AG08396 (cell line): ENCODE results near the gene UBAC2.
A peak's percentile ranks its signal among the peaks of the same experiment; 100 is the strongest.
"Not testable (repeated sequence)": the region's sequence is repeated elsewhere in the genome, so short reads cannot be mapped to it uniquely, and the experiment has no call there.

Experiments used
- DNase-seq: peaks from one replicate; pipeline ENCODE4 v3.0.0; 2012; ENCODE audit warnings: low spot score, mixed read lengths

The UBAC2 gene

DNA sequence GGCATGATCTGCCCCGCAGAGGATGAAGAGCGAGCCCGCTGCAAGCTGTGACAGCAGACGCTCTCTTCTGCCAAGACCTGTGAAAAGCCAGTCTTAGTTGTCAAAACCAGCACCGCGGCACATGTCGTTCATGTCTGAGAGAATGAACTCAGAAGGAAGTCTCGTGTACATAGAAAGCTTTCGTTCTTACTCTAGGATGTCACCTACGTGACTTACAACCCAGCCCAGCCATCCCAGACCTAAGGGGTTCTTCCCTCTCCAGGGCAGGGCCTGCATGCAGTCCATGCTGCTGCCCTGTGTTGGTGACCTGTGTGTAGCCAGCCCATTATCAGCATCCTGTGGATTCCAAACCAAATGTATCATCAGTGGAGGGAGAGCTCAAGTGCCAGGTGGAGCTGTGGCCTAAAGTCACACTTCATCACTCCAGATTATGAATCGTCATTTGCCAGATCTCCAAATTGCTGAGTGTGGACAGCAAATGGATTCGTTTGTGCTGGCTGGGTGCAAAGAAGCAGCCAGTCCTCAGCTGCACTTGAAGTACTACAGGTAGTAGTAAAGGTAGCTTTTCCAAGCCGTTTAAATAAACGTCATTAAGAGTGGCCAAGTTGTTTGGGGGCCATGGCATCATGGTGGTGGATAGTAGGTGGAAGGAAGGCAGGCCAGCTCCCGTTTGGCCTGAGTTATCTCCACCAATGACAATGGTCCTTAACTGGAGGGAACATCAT is 180.4 kb downstream of the UBAC2 start:
- DNase-seq, result no peak

DNA sequence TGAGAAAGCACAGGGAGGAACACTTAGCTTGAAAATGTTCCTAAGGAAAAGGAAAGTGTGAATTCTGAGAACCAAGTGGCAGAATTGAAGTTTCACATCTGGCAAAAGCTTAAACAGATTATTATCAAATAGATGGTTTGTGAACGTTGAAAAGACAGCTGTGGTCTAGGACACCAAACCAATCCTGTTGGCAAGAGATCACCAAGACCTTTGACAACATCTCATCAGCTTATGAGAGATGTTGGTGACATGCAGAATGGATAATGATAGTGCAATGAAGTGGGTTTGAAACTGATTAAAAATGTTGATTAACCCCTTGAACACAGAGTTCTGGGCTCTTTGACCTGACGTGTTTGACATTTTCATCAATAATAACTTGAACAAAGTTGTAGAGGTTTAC is 181.1 kb downstream of the UBAC2 start:
- no peak for DNase-seq

DNA sequence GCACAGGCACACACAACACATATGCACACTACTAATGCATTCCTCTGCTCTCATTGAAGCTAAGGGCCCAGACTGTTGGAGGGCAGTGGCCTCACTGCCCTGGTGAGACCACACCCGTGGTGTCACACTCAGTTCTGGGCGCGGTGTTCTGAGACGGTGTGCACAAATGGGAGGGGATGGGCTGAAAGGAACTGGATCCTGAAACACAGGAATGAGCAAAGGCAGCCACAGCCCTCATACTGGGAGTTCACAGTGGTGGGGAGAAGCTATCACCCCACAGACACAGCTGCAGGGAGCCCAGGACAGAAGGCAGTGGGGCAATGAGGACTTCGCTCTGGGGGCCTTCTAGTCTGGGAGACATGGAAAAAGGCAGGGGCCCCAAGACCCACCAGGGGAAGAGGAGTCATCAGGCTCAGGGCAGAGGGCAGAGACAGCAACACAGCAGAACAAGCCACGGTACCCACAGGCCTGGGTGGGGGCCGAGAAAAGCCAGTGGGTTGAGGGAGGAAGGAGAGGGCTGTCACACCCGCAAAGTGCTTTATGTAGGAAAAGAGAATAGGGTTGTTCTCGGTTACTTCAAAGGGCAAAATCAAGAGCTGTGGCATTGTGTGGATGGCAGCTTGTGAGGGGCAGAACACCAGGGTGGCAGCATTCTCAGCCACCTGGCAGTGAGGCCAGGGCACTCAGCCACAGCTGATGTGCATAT is 181.9 kb downstream of the UBAC2 start:
- no peak for DNase-seq

DNA sequence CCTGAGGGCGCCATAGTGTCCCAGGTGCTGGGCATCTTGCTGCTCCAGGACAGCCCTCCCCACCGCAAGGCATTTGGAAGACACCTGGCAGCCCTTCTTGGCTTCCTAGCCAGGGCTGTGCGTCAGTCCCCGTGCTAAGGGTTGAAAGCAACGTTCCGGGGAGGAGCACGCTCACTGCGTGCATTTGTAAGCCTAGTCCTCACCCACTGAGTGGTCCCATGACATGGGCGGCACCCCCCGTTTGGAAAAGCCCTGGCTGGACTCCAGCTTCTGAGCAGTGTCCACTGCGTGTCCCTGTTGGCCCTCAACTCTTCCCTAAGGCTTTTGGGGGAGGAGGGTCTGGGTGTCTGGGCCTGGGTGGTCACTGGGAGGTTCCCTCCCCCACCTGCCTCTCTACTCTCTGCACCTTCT is 182.9 kb downstream of the UBAC2 start:
- DNase-seq, result no peak

DNA sequence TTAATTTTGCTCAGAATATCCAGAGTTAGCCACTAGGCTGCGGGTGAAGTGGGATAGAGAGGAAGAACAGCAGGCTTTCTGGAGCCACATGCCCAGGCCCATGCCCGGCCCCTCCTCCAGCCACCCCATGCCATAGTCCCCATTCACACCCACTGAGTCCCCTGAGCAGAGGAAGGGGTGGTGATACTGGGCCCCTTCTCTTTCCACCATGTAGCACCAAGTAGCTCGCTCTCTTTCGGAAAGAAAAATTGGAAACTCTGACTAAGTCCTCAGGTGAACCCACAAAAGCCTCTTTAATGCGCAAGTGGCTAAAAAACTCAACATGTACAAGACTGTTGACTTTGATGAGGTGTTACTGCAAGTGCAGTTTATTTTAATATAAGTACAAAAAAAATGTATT is 183.3 kb downstream of the UBAC2 start:
- no peak for DNase-seq

DNA sequence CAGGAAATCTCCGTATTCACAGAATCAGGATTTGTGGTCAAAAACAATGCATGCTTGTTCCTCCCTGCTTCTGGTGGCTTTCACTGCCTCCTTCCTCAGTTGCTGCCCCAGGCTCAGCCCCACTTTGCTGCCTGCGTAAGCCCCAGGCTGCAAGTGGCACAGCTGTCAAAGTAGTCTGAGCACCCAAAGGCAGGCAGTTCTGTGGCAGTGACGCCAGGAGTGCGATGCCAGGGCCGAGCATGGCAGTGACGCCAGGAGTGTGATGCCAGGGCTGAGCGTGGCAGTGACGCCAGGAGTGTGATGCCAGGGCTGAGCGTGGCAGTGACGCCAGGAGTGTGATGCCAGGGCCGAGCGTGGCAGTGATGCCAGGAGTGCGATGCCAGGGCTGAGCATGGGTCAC is 183.8 kb downstream of the UBAC2 start:
- DNase-seq, result no peak

DNA sequence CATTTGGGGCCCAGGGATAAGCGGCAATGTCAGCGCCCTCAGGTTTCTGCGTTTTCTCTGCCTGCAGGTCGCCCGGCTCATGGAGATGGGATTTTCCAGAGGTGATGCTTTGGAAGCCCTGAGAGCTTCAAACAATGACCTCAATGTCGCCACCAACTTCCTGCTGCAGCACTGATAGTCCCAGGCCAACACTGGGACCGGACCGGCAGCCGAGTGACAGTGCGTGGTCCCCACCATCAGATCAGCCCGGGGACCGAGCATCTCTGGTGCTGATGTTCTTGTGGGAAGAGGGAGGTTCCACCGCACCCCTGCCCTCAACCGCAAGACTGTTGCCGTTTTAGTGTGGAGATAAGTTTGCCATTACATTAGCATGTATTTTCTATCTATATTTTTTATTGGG is 184.5 kb downstream of the UBAC2 start:
- no peak for DNase-seq

DNA sequence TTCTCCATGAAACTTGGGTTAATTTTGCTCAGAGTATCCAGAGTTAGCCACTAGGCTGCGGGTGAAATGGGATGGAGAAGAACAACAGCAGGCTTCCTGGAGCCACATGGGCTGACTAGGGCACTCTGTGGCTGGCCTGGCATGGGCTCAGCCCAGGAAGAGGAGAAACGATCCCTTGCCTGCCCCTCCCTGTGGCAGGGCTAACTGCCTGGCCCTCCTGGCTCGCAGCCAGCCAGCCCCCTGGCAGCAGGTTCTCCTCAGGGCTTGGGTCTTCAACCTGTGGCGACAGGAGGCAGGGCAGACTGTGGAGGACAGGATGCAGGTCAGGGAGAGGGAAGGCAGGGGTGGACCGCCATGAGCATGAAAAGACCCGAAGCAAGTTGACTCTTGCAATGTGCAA is 185.3 kb downstream of the UBAC2 start:
- no peak for DNase-seq

DNA sequence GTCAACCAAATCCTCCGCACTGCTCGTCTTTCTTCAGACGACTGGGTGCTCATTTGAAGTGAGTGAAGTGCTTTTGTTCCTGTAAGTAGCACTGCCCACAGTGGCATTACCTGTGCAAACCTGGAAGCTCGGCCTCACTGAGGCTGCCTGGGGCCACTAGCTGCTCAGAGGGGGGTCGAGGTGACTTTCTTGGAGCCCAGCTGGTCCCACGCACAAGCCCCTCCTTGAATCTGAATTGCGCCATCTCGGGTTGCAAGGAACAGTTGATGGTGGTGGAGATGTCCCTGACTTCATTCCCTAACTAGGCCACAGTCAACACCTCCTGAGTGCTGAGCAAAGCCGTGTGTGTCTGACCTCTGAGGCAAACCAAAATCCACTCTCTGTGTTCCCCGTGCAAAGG is 185.8 kb downstream of the UBAC2 start:
- no peak for DNase-seq

DNA sequence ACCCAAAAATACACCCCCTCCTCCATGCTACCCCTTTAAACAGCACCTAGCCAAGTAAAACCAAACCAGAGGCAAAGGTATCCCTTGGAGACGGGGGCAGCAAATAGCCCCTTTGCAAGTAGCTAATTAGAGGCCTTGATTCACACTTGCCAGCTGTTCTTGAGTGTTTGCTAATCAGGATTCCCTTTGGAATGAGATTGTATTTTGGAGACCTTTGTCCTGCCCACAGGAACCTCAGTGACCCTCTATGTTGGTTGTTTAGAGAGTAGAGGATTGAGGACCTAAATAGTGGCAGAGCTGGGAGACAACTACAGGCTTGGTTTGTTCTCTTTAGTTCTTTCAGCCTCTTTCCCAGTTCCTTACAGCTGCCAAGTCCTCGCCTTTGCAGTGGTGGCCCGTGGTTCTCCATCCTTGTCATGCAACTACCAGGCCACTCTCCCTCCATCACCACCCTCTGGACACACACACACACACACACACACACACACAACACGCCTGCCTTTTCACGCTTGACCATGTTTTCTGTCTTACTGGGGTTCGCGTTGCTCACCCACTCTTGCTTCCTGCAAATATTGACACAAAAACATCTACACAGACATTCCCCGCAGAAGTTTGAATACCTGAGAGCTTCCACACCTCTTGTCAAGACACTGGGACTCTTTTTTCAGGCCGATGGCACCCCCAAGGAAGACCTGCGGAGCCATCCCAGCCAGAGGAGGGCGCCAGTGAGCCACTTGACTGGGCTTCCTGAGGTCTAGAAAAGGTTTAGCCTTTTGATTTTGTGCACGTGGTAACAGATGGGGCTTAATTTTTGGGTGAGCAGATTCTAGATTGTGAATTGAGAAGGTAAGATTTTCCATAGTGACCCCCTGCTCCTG is 186.5 kb downstream of the UBAC2 start:
- peak; percentile 39 for DNase-seq

DNA sequence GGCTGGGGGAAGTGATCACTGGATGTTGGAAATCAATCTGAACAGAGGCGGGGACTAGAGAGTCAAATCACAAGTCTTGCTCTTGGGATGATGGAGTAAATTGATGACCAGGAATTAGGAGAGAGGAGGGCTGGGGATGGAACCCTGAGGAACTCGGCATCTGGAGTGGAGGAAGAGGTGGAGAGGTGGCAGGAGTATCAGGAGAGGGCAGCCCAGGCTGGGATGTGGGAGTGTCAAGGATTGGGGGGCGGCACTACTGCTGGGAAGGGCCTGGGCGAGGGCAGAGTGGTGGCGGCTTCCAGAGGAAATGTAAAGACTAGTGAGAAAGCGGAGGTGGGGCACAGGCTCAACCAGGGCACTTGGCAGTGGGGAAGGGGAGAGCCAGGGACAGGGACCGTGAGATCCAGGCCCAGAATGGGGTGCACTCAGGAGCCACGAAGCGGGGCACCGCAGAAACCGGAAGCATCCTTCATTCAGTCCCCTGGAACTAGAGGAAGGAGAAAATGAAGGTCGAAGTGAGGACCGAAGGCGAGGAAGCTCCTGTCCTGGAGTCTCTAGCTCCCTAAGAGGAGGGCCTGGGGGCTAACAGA is 187.8 kb downstream of the UBAC2 start:
- no peak for DNase-seq

DNA sequence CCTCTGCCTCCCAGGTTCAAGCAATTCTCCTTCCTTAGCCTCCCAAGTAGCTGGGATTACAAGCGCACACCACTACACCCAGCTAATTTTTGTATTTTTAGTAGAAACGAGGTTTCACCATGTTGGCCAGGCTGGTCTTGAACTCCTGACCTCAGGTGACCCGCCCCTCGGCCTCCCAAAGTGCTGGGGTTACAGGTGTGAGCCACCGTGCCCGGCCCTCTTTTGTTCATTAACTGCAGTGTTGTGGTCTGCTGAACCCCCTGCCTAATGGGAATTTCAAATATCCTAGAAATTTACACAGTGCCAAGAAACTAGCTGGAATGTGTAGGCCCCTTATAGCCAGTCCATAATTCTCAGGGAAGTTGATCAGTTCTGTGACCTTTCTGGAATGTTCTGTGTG is 188.4 kb downstream of the UBAC2 start:
- DNase-seq, result not testable (repeated sequence)

DNA sequence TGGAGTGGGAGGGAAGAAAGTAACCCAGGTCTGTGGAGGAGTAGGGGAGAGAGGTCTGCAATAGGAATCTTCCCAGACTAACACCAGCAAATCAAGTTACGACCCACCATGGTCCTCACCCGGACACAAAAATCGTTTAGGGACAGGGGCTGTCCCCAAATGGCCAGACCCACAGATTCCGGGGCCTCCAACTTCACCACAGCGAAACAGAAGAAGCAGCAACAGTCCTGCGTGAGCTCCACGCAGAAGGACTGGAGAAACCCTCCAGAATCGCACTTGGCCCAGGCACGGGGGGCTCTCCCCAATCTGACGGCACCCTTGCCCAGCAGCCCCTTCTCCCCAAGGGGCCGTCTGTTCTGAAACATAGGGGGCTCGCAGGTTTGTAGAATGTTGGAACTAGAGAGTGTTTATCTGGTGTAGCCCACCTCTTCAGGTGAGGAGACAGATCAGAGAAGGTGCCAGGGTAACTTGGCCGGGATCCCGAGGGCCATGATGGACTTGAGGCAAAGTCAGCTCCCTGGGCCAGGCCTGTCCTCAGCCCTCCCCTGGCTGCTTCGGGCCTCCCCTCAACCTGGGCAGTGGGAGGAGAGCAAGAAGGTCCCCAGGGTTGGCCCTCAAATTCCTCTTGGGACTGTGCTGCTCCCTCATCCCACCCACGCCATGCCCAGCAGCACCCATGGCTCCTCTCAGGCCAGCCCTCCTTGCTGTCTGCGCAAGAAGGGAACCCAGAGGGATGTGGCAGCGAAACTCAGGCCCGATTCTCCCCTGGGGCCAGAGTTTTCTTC is 189.1 kb downstream of the UBAC2 start:
- no peak for DNase-seq

DNA sequence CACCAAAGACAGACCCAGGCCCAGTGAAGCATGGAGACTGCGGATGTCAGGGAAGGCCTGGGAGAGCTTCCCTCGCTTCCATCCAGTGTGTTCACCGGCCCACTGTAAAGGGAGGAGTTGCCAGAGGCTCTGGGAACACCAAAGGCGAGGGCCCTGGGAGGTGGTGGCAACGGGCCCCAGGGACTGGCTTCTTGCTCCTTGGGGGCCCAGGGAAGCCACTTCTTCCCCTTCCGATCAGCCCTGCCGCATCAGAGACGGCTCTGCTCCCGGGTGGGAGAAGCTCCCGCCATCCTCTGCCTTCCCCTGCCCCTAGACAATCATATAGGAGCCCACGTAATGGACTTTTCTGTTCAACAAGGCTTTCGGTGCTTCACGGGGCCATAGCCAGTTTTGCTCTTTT is 189.9 kb downstream of the UBAC2 start:
- DNase-seq, result no peak

DNA sequence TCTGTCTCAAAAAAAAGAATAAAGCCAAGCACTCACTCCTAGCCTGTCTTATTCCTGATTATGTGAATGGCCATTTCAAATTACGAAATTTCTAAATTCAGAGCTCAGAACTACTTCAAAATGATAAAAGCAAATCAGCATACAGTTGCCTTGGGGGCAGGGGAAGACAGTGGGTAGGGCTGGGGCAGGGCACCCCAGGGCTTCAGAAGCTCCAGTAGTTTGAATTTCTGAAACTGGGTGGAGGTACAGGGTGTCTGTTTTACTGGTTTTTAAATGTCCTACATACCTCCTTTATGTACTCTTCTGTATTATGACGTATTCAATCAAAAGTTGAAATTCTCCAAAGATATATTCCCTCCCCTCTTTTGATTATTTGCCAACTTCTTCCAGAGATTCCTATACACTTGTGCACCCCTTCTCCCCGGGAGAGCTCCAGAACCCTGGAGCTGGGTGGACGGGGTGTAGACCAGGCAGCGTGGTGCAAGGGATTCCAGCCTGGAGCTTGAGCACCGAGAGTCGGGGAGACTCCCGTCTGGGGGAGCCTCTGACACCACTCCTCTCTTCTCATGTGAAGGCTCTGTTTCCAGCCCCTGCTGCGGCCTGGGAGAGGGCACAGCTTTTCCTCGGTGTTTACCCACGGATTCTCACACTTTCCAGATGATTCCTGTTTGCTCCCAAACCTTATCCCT is 191.3 kb downstream of the UBAC2 start:
- no peak for DNase-seq

DNA sequence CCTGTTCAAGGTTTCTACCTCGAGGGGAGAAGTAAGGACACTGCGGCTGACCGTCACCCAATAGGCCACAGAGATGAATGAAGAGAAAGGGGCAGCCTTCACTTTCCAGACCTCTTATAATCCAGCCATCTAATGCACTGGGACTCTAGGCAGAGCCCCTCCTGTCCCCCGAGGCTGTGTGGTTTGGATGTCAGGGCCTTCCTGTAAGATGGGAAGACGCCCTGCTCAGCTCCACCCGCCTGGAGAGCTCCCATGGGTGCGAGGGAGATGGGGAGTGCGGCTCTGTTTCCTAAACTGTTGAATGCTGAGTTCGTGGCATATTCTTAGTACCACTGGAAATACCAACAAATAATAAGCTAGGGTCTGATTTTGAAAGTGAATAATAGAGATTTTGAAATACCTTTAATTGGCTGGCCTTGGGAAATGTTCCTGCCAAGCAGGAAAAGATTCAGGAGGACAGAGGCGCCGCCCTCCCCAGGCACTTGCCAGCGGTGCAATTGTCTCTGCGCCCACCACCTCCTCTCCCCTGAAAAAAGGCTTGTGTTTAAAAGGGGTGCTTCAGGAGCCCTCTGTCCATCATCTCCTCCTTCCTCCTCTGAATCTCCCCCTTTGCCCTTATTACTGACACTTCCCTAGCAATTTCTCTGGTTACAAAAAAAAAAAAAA is 191.9 kb downstream of the UBAC2 start:
- no peak for DNase-seq

DNA sequence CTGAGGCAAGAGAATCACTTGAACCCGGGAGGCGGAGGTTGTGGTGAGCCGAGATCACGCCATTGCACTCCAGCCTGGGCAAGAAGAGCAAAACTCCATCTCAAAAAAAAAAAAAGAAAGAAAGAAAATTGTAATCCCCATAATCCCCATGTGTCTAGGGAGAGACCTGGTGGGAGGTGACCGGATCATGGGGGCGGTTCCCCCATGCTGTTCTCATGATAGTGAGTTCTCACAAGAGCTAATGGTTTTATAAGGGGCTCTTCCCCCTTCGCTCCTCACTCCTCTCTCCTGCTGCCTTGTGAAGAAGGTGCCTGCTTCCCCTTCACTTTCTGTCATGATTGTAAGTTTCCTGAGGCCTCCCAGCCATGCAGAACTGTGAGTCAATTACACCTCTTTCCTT is 192.7 kb downstream of the UBAC2 start:
- DNase-seq, result not testable (repeated sequence)

DNA sequence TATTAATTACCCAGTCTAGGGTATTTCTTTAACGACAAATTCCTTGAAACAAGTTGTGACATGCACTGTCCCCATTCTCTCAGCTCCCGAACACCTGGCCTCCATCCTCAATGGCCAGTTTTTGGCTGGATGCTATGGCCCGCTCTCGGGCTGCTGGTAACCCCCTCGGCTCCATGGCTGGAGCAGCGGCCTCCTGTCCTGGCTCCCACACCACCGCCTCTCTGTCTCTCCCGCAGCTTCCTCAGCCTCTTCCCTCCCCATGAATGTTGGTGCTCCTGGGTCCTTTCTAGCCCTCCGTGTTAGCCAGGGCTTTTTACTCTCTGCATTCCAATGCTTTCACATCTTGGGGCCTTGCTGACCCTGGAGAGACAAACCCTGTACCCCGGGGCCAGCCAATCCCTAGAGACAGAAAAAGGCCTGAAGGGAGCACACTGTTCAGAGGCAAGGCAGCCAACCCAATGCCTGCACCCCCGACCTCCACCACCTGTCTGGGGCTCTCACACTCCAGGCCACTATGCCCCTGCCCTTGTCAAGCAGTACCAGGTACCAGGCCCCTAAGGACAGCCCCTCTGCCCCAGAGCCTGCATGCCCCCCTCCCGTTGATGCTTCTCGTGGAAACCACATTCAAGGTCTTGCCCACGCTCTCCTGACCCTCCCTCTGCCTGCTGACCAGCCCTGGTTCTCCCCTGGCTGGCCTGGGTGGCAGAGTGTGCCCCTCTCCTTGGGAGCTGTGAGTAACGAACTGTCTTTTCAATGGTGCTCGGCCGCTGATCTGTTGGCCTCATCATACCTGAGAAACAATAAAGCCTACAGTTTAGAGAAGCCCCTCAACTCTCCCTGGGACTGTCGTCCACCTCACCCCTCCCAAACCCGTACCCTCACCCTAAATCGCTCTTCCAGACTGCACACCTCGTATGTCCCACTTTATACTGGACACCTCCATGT is 193.4 kb downstream of the UBAC2 start:
- DNase-seq, result no peak

DNA sequence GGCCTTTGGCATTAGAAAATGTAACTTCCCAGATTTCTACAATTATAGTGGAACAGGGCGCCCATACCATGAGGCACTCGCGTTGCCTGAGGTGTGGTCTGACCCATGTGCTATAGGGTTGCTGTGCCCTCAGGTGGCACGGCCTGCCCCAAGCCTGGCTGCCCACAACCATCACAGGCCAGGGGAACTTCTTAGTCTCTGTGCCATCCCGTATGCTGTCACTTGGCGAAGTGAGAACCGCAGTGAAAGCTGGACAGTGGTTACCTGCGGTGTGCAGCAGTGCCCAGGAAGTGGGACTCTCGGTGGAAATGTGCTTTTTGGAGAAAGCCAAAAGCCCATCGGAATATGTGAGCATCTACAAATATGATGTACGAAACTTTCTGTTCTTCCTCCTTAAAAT is 194.8 kb downstream of the UBAC2 start:
- DNase-seq, result no peak
